ENCODE measurements around the gene DOCK2.

DOCK2 gene

DNA sequence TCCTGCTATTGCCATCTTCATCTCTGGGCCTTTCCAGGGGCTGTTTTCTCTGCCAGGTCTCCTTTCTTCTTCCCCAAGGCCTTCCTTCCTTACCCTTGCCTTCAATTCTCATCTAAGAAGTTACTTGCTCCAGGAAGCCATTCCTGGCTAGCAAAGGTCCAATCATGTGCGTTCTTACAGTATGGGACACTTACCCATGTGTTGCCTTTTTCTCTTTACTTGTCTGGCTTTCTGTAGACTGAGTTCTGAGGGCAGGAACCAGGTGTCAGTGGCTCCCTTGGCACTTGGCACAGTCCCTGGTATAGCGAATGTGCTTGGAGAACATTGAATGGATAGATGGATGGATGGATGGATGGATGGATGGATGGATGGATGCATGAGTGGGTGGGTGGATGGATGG lies 478.9 kb downstream of the DOCK2 start:
- H3K4me3 ChIP-seq (ENCODE audit: low read length) = no peak overlapping the region

DNA sequence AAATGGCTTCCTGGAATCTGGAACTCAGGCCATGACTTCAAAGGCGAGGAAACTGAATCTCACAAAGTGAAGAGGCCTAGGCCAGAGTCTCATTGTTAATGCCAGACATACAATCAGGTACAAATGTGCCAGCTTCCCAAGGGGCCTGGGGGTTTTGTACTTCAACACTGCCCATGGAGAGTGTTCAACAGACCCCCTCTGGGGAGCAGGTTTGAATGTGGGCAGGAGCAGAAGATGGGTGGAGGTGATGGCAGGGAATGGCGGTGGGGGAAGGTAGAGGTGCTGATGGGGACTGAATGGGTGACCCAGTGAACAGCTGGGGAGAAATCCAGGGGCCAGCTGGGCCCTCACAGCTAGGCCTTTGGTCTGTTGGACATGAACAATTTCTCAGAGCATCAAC lies 480.7 kb downstream of the DOCK2 start:
- H3F3A ChIP-seq (ENCODE audit: control insufficient read depth, insufficient read depth) = no peaks in the 10 kb centered on the region
- H3K4me3 ChIP-seq (ENCODE audit: low read length) = no peak overlapping the region
- no peak overlapping the region for H3K4me2 ChIP-seq (ENCODE audit: low read length)
- H3K9me2 ChIP-seq (replicated peaks; ENCODE audit: control insufficient read depth, low read length) = no peaks in the 10 kb centered on the region
- H3K36me3 ChIP-seq (ENCODE audit: control insufficient read depth, low read length) = no peaks in the 10 kb centered on the region
- no peaks in the 10 kb centered on the region for H3K79me2 ChIP-seq (ENCODE audit: control insufficient read depth, low read length)
- H3K4me1 ChIP-seq (ENCODE audit: control insufficient read depth, low read length) = no peaks in the 10 kb centered on the region
- 0 out of 2 replicates have a peak, but pooled peaks cover 4% of the 10 kb centered on the region for H3K27me3 ChIP-seq (ENCODE audit: control insufficient read depth, low read length)
- no peak overlapping the region for H3K27ac ChIP-seq (ENCODE audit: low read depth, low read length)
- no peaks in the 10 kb centered on the region for H3K9me3 ChIP-seq (ENCODE audit: control insufficient read depth, insufficient read depth, low read length)
- no peaks in the 10 kb centered on the region for H4K20me1 ChIP-seq (ENCODE audit: control insufficient read depth, insufficient read depth, low read depth, low read length)
- TF ChIP-seq, protein P1, sequence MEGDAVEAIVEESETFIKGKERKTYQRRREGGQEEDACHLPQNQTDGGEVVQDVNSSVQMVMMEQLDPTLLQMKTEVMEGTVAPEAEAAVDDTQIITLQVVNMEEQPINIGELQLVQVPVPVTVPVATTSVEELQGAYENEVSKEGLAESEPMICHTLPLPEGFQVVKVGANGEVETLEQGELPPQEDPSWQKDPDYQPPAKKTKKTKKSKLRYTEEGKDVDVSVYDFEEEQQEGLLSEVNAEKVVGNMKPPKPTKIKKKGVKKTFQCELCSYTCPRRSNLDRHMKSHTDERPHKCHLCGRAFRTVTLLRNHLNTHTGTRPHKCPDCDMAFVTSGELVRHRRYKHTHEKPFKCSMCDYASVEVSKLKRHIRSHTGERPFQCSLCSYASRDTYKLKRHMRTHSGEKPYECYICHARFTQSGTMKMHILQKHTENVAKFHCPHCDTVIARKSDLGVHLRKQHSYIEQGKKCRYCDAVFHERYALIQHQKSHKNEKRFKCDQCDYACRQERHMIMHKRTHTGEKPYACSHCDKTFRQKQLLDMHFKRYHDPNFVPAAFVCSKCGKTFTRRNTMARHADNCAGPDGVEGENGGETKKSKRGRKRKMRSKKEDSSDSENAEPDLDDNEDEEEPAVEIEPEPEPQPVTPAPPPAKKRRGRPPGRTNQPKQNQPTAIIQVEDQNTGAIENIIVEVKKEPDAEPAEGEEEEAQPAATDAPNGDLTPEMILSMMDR (IDR thresholded peaks at IDR 0.05; ENCODE audit: low read depth, low read length, poor library complexity, severe bottlenecking) = no peak
- TF ChIP-seq EZH2phosphoT487 (IDR thresholded peaks at IDR 0.05; ENCODE audit: borderline replicate concordance, low read length) = no peak

More for the DNA sequence above, 478.9 kb downstream of the DOCK2 start:
- H3F3A ChIP-seq (ENCODE audit: control insufficient read depth, insufficient read depth) = no peaks in the 10 kb centered on the region
- H3K4me2 ChIP-seq (ENCODE audit: low read length) = no peak overlapping the region
- no peaks in the 10 kb centered on the region for H4K20me1 ChIP-seq (ENCODE audit: control insufficient read depth, insufficient read depth, low read depth, low read length)
- H3K9me3 ChIP-seq (ENCODE audit: control insufficient read depth, insufficient read depth, low read length) = no peaks in the 10 kb centered on the region
- no peaks in the 10 kb centered on the region for H3K4me1 ChIP-seq (ENCODE audit: control insufficient read depth, low read length)
- H3K36me3 ChIP-seq (ENCODE audit: control insufficient read depth, low read length) = no peaks in the 10 kb centered on the region
- H3K79me2 ChIP-seq (ENCODE audit: control insufficient read depth, low read length) = no peaks in the 10 kb centered on the region
- H3K27me3 ChIP-seq (ENCODE audit: control insufficient read depth, low read length) = no peaks in the 10 kb centered on the region
- H3K27ac ChIP-seq (ENCODE audit: low read depth, low read length) = no peak overlapping the region
- TF ChIP-seq, protein P1 (IDR thresholded peaks at IDR 0.05; ENCODE audit: low read depth, low read length, poor library complexity, severe bottlenecking) = no peak
- TF ChIP-seq EZH2phosphoT487 (IDR thresholded peaks at IDR 0.05; ENCODE audit: borderline replicate concordance, low read length) = no peak
- H3K9me2 ChIP-seq (replicated peaks; ENCODE audit: control insufficient read depth, low read length) = no peaks in the 10 kb centered on the region

DNA sequence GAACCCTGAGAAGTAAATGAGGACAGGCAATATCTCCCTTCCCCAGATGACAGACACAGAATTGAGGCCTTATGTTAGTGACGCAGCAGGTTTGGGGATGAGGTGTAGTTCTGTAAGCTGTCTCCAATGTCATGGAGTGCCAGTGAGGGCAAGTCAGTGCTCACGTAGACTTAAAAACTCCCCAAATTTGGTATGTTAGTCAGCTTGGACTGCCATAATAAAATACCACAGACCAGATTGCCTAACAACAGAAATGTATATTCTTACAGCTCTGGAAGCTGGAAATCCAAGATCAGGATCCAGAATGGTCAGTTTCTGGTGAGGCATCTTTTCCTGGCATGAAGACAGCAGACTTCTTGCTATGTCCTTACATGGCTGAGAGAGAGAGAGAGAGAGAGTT lies 483.5 kb downstream of the DOCK2 start:
- Histone ChIP-seq H3K27ac (ENCODE audit: low read depth, low read length) (no peak overlapping the region), H3K4me2 (ENCODE audit: low read length) (no peak overlapping the region)

More for the DNA sequence above, 483.5 kb downstream of the DOCK2 start:
- Histone ChIP-seq H3K9me2 (replicated peaks; ENCODE audit: control insufficient read depth, low read length) (no peaks in the 10 kb centered on the region), H3K79me2 (ENCODE audit: control insufficient read depth, low read length) (no peaks in the 10 kb centered on the region), H3K4me3 (ENCODE audit: low read length) (no peak overlapping the region), H3K27me3 (ENCODE audit: control insufficient read depth, low read length) (peaks cover 12% of the 10 kb centered on the region), H3K4me1 (ENCODE audit: control insufficient read depth, low read length) (no peaks in the 10 kb centered on the region), H3F3A (ENCODE audit: control insufficient read depth, insufficient read depth) (no peaks in the 10 kb centered on the region), H3K36me3 (ENCODE audit: control insufficient read depth, low read length) (no peaks in the 10 kb centered on the region), H4K20me1 (ENCODE audit: control insufficient read depth, insufficient read depth, low read depth, low read length) (no peaks in the 10 kb centered on the region), H3K9me3 (ENCODE audit: control insufficient read depth, insufficient read depth, low read length) (no peaks in the 10 kb centered on the region)
- no peak for TF ChIP-seq EZH2phosphoT487 (IDR thresholded peaks at IDR 0.05; ENCODE audit: borderline replicate concordance, low read length)
- TF ChIP-seq, protein P1 (IDR thresholded peaks at IDR 0.05; ENCODE audit: low read depth, low read length, poor library complexity, severe bottlenecking) = no peak

Measured in DOHH2 (cell line).